Medulla oblongata (tissue), 1 donor: ENCODE data around the gene GBX1.
A peak's percentile ranks its signal among the peaks of the same experiment; 100 is the strongest.

Source experiments
- DNase-seq: peaks from one replicate; pipeline ENCODE4 v3.0.0-alpha.2; 2015; ENCODE audit errors: extremely low spot score

GBX1 gene

DNA sequence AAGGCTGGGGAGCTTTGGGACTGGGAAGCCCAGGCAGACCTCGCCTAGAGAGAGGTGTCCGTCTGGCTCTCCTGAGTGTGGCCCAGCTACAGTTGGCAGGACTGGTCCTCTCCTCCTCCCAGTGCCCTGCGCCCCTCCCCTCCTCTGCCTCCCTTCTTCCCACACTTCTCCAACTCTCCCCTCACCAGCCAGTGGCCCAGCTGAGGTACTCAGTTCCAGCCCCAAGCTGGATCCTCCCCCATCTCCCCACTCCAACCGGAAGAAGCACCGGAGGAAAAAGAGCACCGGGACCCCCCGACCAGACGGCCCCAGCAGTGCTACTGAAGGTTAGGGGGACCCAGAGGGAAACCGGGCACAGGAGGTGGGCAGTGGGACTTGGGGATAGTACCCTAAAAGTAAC lies 27.7 kb downstream of the GBX1 start:
- DNase-seq = no peak

DNA sequence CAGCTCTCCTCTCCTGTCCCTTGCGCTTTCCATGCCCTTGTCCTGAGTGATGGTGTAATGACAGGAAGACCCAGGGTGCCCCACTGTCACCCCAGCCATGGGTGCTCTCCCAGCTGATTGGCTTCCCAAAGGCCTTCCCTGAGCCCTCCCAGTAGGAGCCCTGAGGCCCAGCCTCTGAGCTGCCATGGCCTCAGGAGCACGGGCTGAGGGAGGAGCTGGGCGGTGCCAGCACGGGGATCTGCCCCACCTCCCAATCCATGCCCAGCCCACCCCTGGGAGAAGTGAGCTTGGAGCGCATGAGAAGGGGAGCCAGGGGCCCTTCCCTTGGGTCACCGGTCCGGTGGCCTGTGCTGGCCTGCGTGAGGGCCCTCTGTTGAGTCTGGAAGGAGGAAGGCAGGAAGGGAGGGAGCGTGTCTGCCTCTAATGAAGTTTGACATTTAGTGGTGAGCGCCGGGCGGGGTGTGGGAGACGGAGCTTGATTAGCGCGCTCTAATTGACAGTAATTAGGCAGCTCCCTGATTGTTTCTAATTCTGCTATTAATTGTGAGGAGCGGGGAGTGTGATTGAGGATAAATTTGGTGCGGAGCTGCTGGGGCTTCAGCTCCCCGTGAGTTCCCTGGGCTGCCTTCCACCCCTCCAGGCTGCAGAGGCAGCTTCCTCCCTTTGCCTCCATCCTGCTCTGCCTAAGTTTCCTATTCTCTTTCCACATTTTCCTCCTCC lies 28.3 kb downstream of the GBX1 start:
- DNase-seq = no peak

DNA sequence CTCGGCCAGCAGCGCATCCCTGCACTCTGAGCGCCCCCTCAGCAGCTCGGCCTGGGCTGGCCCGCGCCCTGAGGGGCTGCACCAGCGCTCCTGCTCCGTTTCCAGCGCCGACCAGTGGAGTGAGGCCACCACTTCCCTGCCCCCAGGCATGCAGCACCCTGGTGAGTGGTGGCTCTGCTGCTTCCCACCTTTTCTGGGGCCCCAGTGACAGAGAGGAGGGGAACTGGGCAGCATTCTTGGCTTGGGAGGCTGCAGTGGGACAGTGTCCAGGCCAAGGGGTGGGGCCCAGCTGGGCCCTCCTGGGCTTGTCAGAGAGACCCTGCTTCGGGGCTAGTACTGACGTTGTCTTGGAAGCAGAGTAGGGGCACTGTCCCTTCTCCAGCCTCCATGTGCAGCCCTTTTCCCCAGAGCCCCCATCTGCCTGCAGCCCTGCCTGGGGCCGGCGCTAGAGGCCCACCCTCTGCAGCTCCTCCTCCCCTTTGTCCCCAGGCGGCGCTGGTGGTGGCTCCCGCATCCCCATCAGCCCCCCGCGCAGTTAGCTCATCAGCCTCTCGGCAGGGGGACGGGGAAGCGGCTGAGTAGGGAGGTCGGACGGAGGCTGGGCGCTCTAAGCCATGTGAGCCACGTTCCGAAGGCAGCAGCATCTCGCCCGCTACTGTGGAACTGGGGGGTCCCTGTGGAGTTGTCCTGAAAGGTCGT lies 29.2 kb downstream of the GBX1 start:
- DNase-seq = no peak

DNA sequence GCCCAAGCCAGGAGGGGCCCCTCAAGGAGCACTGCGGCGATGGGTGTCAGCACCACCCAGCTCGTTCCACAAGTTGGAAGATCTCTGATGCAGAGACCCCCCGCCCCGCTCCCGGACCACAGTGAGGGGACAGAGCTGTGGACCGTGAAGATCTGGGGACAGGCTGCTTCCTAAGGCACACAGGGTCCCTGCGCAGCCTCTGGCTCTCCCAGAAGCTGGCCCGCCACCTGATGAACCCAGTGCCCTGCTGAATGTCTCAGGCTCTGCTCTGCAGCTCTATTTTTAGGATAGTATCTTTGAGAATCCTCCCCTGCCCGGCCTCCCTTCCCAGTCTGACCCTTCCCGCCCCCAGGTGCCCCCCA lies 29.7 kb downstream of the GBX1 start:
- no peak for DNase-seq

DNA sequence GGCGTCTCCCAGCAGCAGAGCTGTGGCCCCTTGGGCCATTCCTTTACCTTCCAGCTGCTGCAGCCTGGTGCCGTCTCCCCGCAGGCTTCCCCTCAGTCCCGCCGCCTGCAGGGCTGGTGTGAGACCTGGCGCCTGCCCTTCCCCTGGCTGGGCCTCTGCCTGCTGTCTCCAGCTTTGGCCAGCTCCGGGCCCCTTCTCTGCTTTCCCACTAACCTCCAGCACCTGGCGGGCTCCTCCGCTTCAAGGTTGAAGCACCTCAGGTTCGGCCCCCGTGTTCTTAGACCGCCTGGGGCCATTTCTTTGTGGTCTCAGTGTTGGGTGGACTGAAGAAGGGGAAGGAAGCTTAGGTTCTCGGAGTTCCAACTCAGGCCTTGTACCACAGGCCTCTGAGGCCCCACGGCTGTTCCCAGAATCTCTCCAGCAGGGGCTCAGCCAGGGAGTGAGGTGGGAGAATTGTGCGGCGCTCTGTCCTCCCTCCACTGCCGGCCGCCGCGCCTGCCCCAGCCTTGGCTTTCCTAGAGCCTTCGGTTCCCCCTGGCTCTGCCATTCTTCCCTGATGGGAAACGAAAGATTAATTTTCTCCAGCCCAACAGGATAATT lies 30.3 kb downstream of the GBX1 start:
- no peak for DNase-seq

DNA sequence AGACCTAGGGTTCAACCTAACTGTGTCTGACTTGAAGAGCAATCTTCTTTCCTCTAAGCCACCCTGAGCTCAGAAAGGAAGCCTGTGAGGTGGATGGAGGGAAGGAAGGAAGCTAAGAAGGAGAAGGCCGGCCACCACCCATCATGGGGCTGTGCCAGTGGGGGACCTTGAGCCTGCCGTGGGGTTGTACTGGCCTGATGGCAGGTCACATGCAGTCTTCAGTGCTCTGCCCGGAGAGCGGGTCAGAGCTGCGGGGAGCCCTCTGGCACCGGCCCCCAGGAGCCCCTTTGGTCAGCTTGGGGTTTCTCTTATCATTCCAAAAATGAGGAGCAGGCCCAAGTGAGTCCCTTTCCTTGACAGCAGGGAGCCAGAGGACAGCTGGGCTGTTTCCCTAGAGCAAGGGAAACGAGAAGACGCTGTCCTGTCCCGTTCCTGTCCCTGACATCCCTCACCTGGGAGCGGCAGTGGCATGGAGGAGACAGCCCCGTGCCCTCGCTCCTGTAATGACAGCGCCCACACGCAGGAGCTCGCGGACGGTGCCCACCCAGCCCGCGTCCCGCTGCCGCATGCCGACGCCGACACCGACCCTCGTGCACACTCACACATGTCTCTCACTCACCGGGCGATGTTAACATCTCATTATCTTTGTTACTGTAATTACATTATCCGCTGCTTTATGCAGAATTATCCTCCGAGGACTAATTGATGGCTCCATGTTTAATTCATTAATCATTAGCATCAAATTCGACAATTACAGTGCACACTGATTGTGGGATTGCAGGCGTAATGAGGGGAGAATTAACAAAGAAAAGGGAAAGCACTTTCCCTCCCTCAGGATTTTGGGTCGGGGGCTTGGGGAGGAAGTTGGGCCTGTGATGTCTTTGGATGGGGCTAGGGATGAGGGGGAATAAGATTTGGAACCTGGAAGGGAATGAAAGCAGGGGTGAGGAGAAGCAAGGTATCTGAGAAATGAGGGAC lies 31.3 kb downstream of the GBX1 start:
- DNase-seq = no peak

DNA sequence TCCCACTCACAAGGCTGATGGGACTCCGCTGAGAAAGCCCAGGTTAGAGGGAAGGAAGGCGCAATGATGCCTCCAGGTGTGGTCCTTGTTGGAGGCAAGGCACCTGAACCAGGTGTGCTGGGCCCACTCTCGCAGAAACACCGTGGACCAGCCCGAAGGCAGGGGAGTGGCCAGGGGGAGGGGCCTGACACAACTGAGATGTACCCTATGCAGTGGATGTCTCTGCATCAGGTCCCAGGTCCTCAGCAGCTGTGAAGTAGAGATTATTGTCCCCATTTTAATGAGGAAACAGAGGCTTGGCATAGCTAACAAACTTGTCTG lies 32.0 kb downstream of the GBX1 start:
- DNase-seq = no peak

DNA sequence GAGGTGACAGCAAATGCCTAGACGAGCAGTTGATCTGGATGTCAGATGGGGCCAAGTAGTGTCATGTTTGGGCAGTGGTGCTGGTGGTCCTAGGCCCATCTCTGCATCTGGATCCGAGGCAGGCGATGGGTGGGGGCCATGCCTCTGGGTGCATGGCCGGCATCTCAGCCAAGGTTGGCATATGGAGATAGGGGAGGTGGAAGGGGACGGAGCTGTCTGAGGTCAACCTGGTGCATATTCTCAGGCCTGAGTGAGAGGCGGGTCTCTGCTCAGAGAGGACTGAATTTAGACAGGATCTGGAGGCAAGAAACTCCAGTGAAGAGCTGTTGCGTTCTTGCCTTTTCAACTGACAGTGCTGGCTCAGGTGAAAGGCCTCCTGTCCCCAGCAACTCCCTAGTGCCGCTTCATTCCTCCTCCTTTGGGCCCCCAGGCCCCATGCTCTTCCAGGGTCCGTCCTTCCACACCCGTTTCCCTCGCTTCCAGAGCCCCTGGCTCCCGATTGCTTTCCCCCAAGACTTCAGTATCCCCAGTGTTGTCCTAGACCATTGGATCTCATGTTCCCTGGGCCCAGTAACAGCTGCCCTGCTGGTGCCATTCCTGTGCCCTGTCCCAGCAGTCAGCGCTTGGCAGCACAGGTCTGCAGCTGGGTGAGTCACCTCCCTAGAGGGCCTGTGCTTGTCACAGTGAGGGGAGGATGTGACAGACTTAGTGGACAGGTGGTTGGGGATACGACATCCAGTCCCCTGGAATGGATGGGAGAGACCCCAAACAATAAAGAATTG lies 32.6 kb downstream of the GBX1 start:
- DNase-seq = no peak

DNA sequence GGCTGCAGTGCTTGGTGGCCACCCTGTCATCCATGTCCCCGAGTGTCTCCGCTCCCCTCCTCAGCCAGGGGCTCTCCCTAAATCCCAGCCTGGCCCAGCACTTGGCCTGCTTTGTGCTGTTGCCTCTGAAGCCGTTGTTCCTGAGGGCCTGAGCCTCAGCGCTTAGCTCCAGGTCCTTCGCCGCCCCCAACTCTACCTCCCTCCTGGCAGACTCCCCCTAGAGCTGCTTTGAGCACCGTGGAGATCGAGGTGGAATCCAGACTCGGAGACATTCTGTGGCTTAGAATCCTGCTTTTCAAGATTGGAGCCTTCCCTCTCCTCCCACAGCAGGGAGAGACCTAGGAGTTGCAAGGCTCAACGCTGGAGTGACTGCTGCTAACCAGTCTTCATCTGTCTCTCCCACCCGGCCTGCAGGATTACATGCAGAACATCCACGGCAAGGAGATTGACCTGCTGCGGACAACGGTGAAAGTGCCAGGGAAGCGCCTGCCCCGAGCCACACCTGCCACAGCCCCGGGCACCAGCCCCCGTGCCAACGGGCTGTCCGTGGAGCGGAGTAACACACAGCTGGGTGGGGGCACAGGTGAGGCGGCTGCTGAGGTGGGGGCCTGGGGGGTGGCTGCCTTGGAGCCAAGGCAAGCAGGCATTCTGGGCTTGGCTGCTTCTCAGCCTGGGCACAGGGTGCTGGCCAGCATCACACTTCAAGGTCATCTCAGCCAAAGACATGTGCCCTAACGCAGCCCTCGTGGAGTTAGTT lies 33.3 kb downstream of the GBX1 start:
- no peak for DNase-seq

DNA sequence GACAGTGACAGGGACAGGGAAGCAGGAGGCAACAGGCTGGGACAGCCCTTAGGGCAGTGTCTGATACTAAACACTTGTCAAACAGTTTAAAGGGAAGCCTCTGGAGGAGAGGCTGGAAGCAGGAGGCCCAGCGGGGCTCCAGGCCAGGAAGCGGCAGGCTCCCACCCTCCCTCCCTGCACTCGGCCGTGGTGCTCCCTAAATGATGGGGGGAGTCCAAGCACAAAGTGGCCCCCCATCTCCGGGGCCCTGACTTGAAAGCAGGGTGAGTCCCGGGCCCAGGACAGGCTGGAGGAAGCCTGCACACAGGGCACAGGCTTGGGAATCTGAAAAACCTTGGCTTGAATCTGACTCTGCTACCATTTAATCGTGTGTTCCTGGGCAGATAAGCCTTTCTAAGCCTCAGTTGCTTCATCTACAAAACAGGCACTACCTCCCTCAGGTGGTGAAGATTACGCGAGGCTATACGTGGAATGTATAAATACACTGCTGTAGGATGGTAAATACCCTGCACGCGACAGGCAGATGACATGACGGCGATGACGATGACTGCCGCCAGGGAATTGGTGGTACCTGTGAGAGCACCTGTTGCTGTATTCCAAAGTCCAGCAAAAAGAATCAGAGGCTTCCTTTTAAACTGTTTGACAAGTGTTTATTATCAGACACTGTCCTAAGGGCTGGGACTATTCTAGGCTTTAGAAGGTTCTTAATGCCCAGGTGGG lies 34.1 kb downstream of the GBX1 start:
- no peak for DNase-seq

DNA sequence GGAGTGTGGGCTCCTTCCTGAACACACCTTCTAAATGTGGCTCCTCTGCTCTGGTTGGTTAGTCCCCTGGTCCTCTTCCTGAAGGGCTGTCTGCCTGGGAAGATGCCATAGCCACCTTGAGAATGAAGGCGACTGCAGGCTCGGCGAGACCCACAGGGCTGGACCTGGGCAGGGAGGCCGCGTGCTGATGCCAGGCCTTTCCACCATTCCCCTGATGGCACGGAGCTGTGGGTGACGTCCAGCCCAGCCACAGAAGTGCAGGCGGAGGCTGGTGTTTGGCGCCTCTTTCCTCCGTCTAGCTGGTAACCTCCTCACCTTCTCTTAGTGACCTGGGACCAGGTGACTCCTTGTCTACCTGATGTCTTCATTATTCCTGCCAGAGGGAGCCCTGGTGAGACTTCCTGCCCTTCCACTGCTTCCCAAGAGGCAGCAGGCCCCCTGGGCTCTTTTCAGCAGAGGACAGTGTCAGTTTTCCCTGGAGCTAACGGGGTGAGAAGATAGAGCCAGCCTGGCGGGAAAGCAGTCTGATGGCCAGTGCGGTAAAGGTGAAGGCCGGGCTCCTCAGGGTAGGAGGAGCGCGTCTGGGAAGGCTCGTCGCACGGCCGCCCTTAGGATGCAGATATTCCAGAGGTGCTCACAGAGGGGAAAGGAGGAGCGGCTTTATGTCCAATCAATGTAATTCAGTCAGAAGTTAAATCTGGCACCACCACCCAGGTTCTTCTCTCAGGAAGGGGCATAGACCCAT lies 34.9 kb downstream of the GBX1 start:
- DNase-seq = no peak

DNA sequence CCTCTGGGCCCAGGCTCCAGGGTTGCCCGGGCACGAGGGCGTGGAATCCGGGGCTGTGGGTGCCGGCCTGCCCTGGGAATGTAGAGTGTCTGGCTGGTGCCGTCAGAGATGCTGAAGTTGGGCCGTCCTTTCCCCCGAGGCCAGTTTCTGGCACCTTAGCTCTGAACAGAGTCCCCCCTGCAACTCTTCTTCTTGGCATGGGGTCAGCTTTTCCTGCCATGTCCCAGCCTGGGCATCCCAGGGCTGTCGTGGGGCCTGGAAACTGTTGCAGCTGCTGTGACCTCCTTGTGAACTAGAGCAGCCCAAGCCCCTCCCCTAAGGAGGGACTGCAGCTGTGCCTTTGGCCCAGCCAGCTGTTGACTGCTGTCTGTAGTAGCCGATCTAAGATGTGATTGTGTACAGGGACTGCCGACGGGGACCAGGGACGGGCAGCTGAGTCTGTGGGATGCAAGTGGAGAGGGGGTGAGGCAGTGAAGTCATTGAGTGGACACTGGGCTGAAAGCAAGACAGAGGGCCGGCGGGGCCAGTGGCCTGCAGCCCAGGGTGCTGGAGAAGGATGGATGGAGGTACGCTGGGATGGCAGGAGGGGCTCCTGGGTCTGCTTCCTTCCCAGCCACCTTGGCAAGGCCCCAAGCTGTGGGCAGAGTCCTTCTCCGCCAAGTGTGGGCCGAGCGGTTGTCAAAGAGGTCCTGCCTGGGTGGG lies 35.8 kb downstream of the GBX1 start:
- DNase-seq = peak; percentile 85

DNA sequence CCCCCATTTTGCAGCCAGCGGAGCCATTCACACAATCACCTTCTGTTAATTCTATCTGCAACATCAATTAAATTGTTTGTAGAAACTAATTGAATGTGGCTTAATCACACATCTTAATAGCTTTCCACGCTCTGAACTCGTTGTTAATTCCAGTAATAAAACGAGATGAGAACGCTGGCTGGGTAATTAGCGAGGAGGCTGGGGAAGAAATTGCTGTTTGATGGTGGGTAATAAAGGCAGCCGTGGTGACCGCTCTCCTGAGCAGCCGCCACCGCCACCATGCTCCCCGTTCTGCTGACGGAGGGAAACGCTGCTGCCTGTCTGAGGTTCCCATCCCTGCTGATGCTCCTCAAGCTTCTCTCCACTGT lies 36.3 kb downstream of the GBX1 start:
- DNase-seq = no peak

DNA sequence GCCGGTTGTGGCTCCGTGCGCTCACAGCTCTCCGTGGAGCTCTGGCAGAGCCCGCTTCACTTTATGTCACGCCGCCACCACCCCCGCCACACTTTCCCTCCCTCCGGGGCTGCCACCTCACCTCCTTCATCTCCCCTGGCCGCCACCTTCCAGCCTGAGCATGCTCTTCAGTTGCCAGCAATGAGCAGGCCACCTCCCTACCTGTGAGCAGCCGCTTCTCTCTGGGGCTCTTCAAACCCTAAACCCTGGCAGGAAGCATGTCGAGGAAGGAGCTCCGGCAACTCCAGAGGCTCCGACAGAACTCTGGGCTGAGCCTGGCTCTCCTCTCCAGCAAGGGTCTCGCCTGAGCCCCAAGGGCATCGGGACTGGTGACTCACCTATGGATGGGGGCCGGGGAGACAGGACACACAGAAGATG lies 36.7 kb downstream of the GBX1 start:
- DNase-seq = no peak

DNA sequence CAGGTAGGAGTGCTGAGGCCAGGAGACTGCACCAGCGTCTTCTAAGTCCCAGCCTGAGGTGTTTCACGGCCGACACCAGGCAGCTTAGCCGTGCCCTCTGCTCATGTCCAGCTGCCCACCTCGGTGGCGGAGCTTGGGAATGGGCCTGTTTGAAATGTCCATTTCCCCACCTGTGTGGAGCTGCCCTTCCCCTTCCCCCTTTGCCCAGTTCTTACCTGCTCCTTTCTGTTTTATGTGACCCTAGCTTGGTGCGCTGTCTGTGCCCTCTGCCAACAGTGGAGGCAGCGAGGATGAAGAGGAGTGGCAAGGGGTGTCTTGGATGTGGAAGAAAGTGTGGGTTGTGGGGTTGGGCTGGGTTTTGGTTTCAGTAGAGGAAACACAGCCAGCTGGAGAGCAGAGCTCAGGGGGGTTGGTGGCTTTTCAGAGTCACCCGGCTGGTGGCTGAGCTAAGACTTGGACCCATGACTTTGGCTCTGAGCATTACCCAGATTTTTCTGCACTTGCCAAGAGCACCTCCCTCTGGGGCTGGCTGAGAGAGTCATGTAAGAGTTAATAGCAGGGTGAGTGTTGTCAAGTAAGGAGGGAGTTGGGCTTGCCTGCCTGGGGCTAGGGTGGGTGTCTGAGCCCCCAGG lies 37.4 kb downstream of the GBX1 start:
- DNase-seq = peak; percentile 55

DNA sequence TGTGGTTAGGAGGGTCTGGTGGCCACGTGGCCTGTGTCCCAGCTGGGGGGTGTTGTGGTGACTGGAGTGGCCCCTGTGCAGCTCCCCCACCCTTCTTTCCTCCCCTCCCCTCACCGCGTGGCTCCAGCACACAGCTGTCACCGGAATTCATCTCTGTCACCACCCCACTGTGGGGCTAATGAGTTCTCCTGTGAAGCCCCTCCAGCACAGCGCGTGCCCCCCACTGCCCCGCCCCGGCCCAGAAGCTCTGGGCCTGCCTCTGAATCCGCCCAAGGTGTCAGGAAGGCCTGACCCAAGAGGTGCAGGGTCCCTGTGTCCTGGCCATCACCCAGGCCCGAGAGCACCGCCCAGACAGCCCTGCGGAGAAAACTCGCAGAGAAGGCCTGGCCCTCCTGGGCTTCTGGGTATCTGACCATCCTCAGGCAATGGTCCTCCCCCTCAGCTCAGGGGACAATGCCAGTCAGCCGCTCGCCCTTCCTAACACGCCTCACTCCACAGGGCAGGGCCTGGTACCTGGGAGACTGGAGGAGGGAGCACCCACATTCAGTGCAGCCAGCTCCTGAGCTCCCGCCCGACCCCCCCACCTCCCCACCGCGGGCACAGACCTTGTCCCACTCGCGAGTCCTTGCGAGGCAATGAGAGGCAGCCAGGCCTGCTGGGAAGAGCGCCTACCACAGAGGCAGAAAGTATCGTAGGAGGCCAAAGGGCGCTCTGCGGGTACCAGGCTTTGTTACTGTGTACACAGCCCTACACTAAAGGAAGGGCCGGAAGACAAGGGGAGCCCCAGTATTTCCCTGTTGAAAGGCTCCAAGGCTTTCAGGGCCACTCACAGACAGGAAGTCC lies 38.2 kb downstream of the GBX1 start:
- no peak for DNase-seq

DNA sequence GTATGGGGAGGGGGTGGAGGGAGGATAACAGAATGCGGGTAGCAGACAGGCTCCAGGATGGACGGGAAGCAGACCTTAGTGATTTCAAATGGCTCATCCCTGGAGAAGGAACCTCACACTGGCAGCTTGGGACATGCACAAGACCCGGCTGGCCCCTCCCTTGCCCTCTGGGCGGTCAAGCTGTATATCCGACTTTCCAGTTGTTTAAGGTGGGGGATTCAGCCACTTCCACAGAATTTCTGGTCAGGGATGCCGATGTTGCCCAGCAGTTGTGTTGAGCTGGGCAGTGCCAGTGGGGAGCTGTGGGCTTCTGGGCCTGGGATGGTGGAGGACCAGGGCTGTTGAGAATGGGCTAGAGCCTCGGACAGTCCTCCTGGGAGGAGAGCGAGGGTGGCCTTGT lies 38.8 kb downstream of the GBX1 start:
- DNase-seq = no peak
